Adrenal gland (tissue), 12 donors: Measurements from ENCODE around the gene FGF14. TPM values are rescaled to one million over a fixed set of nuclear protein-coding genes. Genes with fewer than 3 reads are reported as not detected.

Experiments
- DNase-seq, 7 donors: peaks; one replicate each; pipeline ENCODE4 v3.0.0-alpha.2; 2019 to 2020
- H3K27ac ChIP-seq, 5 donors: fragments of 200-600 bp; sonication (generic) in 4 of 5; 1 replicate in 3 of 5; 2 replicates in 2 of 5; pipeline versions ENCODE4 v1.5.1 to v1.8.0; 2016 to 2020; ENCODE audit warnings: mild to moderate bottlenecking in 1 of 5
- H3K27me3 ChIP-seq: fragments of 200-600 bp; 2 replicates; pipeline ENCODE4 v1.8.0; 2021
- H3K36me3 ChIP-seq, 2 donors: fragments of 200-600 bp; replicated peaks in 1 of 2; 1 replicate in 1 of 2; 2 replicates in 1 of 2; pipeline versions ENCODE4 v1.5.1 to v1.8.0; 2018 to 2022
- H3K4me1 ChIP-seq, 2 donors: fragments of 200-600 bp; replicated peaks in 1 of 2; 1 replicate in 1 of 2; 2 replicates in 1 of 2; pipeline versions ENCODE4 v1.5.1 to v1.8.0; 2018 to 2021
- H3K4me3 ChIP-seq, 4 donors: fragments of 200-600 bp; sonication (generic) in 3 of 4; one replicate each; pipeline ENCODE4 v1.5.1; 2016 to 2018
- H3K9me3 ChIP-seq, 3 donors: fragments of 200-600 bp; sonication (generic) in 1 of 3; replicated peaks in 1 of 3; 1 replicate in 2 of 3; 2 replicates in 1 of 3; pipeline versions ENCODE4 v1.5.1 to v1.8.0; 2016 to 2021
- POLR2A ChIP-seq, 2 donors: fragments of 450-650 bp; IDR thresholded peaks; one replicate each; pipeline ENCODE4 v1.6.1; 2017; ENCODE audit warnings: antibody characterized with exemption in 2 of 2, mild to moderate bottlenecking in 2 of 2, moderate library complexity in 1 of 2
- WGBS, 4 donors: extraction: QIAGEN DNeasy Blood & Tissue Kit in 2 of 4; methylation state at CpG; one replicate each; pipeline versions ENCODE4 v1.1.5 to v1.1.7; 2013 to 2017; 5-methylcytosine and 5-hydroxymethylcytosine counted together
- intact Hi-C, 2 donors: fragments of 100-400 bp; cut with DNase I; formaldehyde crosslinking; loops; one replicate each; pipeline versions ENCODE4 v1.14.1 to v1.15.0; 2022 to 2023
- polyA plus RNA-seq, 3 donors: library from polyadenylated mRNA; stranded (reverse); fragments of 200-250 nt in 2 of 3; fragments of 350-450 nt in 1 of 3; fragmentation: Illumina TruSeq in 1 of 3; extraction: RNeasy Lipid Tissue Mini Kit (QIAGEN cat#74804) in 1 of 3; gene quantifications; one replicate each; pipeline ENCODE4 v1.2.3, GENCODE V29; 2013 to 2014
- total RNA-seq, 9 donors: library from RNA; depleted of rRNA in 4 of 9; stranded (reverse); fragments of >200 nt in 4 of 9; fragments of 120-200 nt in 1 of 9; fragmentation: NEBNext Ultra II Directional in 1 of 9; extraction: Animal tissue kit (Norgen Biotek cat#: 25700) in 1 of 9; gene quantifications; one replicate each; pipeline versions ENCODE4 v1.1.0 to v1.2.4, GENCODE V29; 2013 to 2023
- TF ChIP-seq, protein P1 (sequence below), 6 experiments: fragments of 450-650 bp in 4 of 6; fragments of 200-600 bp in 2 of 6; sonication (generic) in 1 of 6; IDR thresholded peaks; 1 replicate in 5 of 6; 2 replicates in 1 of 6; pipeline versions ENCODE4 v1.5.1 to v1.8.0; 2016 to 2021; ENCODE audit warnings: antibody characterized with exemption in 6 of 6, mild to moderate bottlenecking in 2 of 6, moderate library complexity in 1 of 6
- donor health status: healthy with polysubstance abuse.
- donor health status: Bipolar disorder and iron deficiency.
- donor health status: DM: yes; HTN: yes; CAD: no.
- donor health status: DM: no; HTN: no; CAD: no.
- donor health status: DM: no; HTN: no; CAD: no.
- donor health status: DM: yes; HTN: yes; CAD: no.

FGF14 gene
- total and polyA plus RNA-seq, 12 donors = 0.32 to 9.3 (median 2.8) TPM; not detected in 2

GRCh38 chr13:102346769-102347168 lies 55.1 kb downstream of the FGF14 start:
- H3K4me3 ChIP-seq = no peak overlapping the region
- H3K4me1 ChIP-seq = no peaks in the 10 kb centered on the region
- DNase-seq = no peak
- TF ChIP-seq POLR2A (IDR thresholded peaks at IDR 0.05) = no peak
- TF ChIP-seq, protein P1, sequence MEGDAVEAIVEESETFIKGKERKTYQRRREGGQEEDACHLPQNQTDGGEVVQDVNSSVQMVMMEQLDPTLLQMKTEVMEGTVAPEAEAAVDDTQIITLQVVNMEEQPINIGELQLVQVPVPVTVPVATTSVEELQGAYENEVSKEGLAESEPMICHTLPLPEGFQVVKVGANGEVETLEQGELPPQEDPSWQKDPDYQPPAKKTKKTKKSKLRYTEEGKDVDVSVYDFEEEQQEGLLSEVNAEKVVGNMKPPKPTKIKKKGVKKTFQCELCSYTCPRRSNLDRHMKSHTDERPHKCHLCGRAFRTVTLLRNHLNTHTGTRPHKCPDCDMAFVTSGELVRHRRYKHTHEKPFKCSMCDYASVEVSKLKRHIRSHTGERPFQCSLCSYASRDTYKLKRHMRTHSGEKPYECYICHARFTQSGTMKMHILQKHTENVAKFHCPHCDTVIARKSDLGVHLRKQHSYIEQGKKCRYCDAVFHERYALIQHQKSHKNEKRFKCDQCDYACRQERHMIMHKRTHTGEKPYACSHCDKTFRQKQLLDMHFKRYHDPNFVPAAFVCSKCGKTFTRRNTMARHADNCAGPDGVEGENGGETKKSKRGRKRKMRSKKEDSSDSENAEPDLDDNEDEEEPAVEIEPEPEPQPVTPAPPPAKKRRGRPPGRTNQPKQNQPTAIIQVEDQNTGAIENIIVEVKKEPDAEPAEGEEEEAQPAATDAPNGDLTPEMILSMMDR (IDR thresholded peaks at IDR 0.05) = no peak
- intact Hi-C loops = no loop called here
- 75 to 78% (median 76%) methylated on average over 5 of the region's 5 CpGs for WGBS, 4 donors
- H3K27me3 ChIP-seq = peaks cover 3% of the 10 kb centered on the region
- H3K36me3 ChIP-seq = no peaks in the 10 kb centered on the region
- H3K9me3 ChIP-seq = no peaks in the 10 kb centered on the region
- no peak overlapping the region for H3K27ac ChIP-seq

- H3K4me3 ChIP-seq = no peak overlapping the region
- no peak for DNase-seq
- intact Hi-C loops = no loop called here
- no peaks in the 10 kb centered on the region for H3K4me1 ChIP-seq
- no peak for TF ChIP-seq POLR2A (IDR thresholded peaks at IDR 0.05)
- TF ChIP-seq, protein P1 (IDR thresholded peaks at IDR 0.05) = no peak
- no peaks in the 10 kb centered on the region for H3K36me3 ChIP-seq
- no peak overlapping the region for H3K27ac ChIP-seq
- H3K9me3 ChIP-seq = no peaks in the 10 kb centered on the region
- H3K27me3 ChIP-seq = peaks cover 3% of the 10 kb centered on the region
Observed at GRCh38 chr13:102344410-102344809, 57.4 kb downstream of the FGF14 start.

GRCh38 chr13:102333320-102334198 lies 68.3 kb downstream of the FGF14 start:
- no peaks in the 10 kb centered on the region for H3K4me1 ChIP-seq
- H3K9me3 ChIP-seq = no peaks in the 10 kb centered on the region
- no peaks in the 10 kb centered on the region for H3K36me3 ChIP-seq
- TF ChIP-seq, protein P1 (IDR thresholded peaks at IDR 0.05) = no peak
- no peak for TF ChIP-seq POLR2A (IDR thresholded peaks at IDR 0.05)
- H3K4me3 ChIP-seq = no peak overlapping the region
- WGBS, 4 donors = 51 to 63% (median 59%) methylated on average over 8 of the region's 8 CpGs
- no peaks in the 10 kb centered on the region for H3K27me3 ChIP-seq
- DNase-seq = no peak
- H3K27ac ChIP-seq = no peak overlapping the region
- intact Hi-C loops = no loop called here

DNA sequence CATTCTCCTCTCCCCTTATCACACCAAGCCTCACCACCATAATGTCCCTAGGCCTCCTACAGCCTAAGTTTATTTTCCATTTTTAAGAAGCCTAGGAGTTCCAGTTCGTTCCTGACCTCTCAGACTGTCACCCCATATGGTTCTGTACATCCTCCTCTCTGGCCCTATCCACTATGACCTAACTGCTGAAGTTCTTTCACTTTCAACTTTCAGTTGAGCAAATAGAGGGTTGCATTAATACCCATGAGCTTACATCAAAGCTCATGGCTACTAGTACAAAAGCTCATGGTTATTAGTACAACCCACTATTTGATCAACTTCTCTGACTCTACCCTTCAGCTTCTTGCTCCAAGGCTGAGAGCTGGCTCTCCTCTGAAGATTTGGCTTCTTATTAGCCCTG lies 72.9 kb downstream of the FGF14 start:
- intact Hi-C loops = no loop called here
- DNase-seq = no peak
- Histone ChIP-seq H3K27me3 (no peaks in the 10 kb centered on the region), H3K4me3 (no peak overlapping the region), H3K4me1 (no peaks in the 10 kb centered on the region), H3K9me3 (no peaks in the 10 kb centered on the region), H3K36me3 (no peaks in the 10 kb centered on the region), H3K27ac (no peak overlapping the region)
- WGBS, 4 donors = 44 to 79% (median 62%) methylated on average over 1 of the region's 1 CpG
- TF ChIP-seq POLR2A (IDR thresholded peaks at IDR 0.05) = no peak
- TF ChIP-seq, protein P1 (IDR thresholded peaks at IDR 0.05) = no peak
